Colon (tissue), 2 donors: ENCODE measurements around the gene PSMB8.
"Not testable (repeated sequence)": the region's sequence is repeated elsewhere in the genome, so short reads cannot be mapped to it uniquely, and the experiment has no call there.

ENCODE experiments used
- FAIRE-seq: peaks from 2 replicates; lab custom pipeline; 2012; peaks lifted over from hg19 to GRCh38; lab: Jason Lieb, UNC
- donor health status: control.
- donor health status: control.

PSMB8 gene

DNA sequence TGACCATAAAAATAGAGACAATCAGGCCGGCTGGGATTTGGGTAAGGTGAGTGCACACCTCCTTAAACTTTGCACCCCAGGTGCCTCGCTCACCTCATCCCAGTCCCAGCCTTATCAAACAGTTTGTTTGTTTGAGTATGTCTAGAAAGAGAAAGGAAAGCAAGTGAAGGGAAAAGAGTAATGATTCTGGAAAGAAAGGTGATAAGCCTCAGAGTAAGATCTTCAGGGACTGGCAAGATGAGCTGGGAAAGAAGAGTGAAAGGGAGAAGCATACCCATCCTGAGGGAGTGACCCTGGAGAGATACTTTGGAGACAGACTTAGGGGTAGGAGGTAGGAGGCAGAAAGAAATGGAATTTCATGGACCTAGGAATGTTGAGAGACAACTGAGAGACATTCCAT lies 7.0 kb downstream of the PSMB8 start:
- no peak for FAIRE-seq

DNA sequence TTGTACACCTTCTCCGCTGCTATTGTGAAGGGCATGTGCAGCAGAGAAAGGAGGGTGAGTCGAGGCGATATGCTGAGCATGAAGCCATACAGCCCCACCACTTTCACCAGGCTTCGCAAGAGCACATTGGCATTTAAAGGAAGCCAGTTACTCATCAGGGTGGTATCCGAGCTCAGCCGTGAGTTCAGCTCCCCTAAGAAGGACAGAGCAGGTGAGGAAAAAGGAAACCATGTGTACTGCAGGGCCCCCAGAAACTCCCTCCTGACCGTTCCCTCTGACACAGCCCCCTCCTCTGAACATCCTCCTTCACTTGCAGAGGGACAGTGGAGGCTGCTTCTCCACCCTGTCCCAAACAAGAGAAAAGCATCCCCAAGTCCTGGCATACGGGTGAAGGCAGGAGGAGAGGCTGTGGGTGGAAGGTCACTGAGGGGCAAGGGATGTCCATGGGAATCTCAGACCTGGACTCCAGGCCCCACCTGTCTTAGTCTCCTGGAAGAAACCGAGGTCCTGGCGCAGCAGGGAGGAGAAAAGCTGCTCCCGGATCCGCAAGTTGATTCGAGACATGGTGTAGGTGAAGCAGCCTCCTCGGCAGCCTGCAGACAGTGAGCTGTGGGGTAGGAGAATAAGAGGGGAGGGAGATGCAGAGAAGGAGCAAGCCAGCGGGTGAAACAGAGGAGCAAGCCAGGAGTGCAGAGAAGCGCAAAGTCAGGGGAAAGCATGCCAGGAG lies 8.5 kb downstream of the PSMB8 start:
- no peak for FAIRE-seq

DNA sequence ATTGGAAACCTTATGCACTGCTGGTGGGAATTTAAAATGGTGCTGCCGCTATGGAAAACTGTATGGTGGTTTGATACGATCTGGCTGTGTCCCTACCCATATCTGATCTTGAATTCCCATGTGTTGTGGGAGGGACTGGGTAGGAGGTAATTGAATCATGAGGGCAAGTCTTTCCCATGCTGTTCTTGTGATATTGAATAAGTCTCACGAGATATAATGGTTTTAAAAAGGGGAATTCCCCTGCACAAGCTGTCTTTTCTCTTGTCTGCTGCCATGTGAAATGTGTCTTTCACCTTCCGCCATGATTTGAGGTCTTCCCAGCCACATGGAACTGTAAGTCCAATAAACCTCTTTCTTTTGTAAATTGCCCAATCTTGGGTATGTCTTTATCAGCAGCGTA lies 10.2 kb downstream of the PSMB8 start:
- no peak for FAIRE-seq

DNA sequence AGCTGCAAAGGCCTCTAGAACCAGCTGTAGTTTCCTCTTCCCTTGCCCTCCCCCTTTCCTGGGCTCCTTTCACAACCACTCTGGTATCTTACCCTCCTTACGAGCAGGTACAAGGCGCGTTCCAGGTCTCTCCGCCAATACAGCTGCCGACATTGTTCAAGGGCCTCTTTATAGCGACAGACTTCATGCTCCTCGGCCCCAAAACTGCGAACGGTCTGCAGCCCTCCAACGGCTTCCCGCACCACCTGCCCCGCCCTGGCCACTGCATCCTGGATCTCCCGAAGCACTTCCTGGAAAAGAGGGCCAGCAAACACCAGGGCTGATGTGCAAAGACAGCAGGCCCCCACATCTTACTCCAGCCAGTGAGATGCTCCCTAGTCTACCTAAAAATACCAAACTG lies 11.3 kb downstream of the PSMB8 start:
- FAIRE-seq = no peak

DNA sequence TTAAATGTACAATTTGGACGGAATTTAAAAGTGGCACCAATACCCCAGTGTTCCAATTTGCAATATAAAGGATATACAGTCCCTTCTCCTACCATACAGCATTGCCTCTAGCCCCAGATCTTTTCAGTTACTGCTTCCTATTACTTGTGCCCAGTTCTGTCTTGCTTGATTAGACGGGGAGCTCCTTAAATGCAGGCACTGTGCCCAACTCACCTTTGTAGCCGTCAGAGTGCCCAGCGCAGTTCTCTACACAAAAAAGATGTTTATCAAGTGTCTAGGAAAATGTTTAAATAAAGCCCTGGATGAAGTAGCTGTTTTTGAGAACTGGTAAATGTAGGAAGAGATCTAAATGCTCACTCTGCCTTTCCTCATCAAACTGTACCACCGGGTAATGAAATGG lies 12.9 kb downstream of the PSMB8 start:
- FAIRE-seq = no peak

DNA sequence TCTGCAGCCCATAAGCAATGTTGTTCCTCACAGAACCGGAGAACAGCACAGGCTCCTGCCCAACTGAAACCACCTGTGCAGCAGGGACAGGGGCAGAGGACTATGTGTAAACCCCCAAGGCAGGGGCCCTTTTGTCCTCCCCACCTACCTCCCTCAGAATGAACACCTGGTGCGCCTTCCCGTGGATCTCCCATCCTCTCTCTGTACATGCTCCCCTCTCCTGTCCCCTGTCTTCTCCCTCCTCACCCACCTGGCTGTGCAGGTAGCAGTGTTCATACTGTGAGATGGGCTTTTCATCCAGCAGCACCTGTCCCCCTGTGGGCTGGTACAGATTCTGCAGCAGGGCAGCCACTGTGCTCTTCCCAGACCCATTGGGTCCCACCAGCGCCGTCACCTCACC lies 13.8 kb downstream of the PSMB8 start:
- FAIRE-seq = no peak

DNA sequence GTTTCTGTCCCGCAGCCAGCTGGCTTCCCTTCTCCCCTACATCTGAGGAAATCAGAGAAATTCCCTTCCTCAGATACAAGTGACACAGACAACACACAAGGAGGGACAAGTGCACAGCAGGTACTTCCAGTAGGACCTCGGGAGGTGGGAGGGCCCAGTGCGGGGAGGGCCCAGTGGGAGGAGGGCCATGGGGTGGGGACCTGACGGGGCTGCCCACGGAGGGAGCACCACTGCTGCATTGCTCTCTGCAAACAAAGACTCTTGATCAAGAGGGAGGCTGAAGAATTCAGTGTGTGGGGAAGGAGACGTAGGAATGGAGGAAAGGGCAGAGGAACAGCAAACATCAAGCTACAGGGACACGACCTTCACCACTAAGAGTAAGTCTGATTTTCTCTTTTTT lies 14.4 kb downstream of the PSMB8 start:
- no peak for FAIRE-seq

DNA sequence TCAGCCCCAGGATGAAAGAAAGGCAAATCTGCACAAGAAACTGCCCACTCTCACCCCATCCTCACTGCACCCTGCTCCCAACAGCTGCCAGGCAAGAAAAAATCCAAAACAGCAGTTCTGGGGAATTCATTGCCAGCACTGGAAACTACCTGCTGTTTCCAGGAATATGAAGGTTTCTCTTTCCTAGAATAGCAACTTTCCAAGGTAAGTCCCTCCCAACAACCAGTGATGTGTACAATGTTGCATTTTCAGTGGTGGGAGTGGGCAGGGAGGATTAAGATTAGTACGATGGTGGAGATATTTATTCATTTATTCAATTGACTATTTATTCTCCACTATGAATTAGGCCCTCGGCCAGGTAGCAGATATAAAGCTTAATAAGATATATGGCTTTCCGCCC lies 16.8 kb downstream of the PSMB8 start:
- no peak for FAIRE-seq

DNA sequence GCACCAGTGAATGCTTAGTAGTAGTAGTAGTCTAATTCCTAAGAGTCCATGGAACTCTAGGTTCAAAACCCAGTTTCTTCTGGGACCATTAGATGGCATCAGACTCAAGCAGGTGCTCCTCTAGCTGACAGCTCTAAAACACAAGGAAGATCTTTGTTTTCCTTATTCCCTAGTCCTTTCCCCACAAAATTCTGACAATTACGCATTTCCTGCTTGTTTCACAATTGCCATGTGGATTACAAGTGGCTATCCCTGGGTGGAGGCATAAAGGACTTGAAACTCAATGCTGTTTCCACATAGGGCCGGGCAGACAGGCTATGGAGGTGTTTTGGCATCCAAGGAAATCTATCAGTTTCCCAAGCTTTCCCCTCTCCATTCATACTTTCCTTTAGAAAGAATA lies 17.9 kb downstream of the PSMB8 start:
- FAIRE-seq = no peak

DNA sequence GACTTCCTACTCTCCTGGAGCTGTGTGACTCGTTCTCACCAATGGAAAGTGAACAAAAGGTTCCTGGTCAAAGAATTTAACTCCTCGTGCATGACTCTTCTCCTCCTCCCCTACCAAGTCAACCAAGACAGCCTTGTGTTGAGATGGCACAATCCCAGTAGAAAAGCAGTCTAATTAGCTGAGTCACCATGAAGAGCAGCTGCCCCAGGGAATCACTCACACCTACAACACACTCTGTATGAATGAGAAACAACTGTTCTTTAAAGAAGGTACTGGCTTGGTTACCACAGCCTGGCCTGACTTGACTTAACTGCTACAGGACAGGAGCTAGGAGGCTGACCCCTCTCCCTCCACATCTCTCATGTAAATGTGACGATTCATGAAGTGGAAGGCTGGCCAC lies 24.1 kb downstream of the PSMB8 start:
- FAIRE-seq = no peak

DNA sequence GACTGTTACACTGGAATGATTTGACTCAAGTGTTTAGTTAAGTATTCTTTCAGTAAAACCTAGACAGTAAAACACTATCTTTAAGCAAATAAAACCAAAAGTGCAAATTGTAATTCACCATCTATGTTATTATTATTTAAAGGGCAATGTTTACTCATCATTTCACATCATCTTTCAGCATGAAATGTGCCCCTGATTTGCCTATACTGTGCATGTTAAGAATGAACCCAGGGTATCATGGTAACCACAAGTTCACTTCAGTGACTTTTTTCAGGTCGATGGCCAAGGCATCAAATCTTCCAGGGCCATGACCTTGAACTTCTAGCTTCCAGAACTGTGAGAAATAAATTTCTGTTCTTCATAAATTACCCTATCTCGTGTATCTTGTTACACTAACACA lies 25.0 kb downstream of the PSMB8 start:
- FAIRE-seq = no peak

DNA sequence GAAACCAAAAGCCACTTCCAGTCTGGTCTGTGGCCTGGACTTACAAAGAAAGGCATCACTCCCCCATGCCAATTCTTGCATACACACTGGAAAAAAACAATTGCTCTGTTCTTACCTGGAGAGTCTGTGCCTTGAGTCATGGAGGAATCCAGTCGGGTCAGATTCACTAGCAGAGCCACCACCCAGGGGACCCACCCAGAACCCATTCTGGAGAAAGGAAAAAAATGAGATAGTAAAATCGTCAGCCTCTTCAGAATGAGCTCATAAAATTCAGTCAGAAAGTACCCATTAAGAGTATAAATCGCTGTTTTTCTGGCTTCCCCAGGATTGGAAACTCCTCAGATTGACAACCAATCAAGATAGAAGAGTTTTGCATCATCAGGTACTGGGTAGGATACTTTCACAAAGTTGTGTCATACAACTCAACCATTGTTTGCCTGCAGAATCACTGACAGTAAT lies 27.1 kb downstream of the PSMB8 start, which contains the start of gene HLA-DOB:
TSS of gene HLA-DOB (minus strand) at position 257 of the 459 bp plus-strand sequence. CDS start at position 206, 51 bp downstream.
- no peak for FAIRE-seq

DNA sequence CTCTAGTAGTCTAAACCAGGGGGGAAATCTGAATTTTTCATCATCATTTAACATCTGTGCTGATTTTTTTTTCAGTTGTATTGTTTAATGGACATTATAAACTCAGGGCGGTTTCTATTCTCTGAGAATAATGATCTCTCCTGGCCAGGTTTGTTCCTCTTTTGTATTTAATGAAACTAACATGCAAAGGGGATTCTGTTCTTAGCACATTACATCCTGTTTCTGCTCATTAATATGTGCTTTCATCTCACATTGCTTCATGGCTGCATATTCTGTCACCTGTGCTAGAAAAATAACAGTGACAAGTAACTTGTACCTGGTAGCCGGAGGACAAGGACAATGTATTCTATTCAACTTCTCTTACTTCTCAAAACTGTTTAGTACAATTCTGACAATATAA lies 27.9 kb downstream of the PSMB8 start:
- FAIRE-seq = no peak

DNA sequence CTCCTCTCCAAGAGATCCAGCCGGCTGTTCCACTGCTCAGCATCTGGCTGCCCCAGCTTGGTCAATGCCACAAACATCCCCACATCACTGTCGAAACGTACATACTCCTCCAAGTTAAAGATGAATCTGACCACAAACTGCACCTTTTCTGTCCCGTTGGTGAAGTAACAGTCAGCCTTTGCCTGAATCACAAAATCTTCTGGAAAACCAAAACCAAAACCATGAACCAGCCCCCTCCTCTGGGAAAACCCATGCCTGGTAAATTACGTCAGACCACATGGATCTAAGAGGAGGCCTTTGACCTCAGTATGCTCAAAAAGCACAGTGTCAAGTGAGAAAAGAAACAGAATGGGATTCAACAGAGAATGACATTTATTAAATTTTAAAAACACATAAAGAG lies 28.7 kb downstream of the PSMB8 start:
- no peak for FAIRE-seq

DNA sequence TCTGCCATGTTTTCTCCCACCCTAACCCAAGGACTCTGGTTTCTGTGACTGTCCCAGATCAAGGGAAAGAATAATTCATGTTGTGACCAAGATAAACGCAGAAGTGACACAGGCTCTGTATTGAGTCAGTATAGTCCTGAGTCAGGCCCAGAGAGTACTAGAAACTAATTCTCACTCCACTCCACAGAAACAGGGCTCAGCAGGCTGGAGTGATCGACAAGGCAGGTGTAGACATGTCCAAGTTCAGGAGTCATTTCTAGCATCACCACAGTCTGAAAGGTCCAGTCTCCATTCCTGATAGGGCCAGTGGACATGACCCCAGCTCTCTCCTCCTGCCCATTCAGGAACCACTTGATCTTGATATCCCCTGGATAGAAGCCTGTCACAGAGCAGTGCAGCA lies 29.7 kb downstream of the PSMB8 start:
- no peak for FAIRE-seq

DNA sequence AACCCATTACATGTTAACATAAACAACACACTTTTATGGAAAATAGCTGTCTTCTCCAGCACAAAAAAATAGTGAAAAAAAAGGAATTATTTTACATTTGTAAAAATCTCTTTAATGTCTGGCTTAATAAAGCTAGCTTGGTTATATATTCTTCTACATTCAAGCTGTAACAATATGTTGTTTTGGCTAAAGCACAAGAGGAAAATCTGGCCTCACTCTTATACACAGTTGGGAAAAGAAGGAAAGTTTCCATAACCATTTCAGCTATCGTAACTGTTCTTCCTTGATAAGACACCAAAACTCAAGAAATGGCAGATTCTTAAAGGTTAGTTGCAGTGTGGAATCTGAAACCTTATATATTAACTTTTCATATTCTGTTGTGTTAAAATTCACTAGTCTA lies 34.7 kb downstream of the PSMB8 start:
- no peak for FAIRE-seq

DNA sequence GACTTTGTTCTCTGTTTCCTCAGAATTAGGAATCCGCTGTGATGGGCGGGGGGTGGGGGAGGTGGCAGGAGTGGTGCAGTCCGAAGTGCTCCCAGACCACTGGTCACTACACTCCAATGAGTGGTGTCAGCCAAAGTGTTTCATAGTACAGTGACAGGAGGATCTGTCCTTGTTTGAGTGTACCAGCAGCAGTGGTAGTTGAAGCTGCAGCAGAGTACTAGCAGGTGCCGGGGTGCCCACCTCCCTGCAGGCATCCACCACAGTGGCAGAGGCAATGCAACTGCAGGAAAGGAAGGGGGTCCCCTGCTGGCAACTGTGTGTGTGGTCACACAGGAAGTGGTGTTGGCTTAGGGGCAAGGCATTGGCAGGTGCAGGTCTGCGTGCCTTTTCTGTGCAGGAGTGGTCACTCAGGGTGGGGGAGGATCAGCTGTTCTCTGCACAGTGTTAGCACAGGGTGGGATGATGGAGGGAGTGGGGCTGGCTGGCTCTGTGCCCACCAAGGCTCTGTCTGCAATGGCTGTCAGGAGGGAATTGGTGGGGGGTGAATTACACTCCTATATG lies 36.7 kb downstream of the PSMB8 start:
- FAIRE-seq = no peak

DNA sequence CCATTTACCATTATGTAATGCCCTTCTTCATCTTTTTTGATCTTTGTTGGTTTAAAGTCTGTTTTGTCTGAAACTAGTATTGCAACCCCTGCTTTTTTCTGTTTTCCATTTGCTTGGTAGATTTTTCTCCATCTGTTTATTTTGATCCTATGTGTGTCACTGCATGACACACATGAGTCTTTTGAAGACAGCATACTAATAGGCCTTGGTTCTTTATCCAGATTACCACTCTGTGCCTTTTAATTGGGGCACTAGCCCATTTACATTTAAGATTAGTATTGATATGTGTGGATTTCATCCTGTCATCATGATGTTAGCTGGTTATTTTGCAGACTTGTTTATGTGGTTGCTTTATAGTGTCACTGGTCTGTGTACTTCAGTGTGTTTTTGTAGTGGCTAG lies 38.4 kb downstream of the PSMB8 start:
- not testable (repeated sequence) for FAIRE-seq

DNA sequence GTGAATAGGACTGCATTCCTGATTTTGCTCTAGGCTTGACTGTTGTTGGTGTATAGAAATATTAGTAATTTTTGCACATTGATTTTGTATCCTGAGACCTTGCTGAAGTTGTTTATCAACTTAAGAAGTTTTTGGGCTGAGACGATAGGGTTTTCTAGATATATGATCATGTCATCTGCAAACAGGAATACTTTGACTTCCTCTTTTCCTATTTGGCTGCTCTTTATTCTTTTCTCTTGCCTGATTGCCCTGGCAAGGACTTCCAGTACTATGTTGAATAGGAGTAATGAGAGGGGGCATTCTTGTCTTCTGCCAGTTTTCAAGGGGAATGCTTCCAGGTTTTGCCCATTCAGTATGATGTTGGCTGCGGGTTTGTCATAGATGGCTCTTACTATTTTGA lies 40.4 kb downstream of the PSMB8 start:
- no peak for FAIRE-seq

DNA sequence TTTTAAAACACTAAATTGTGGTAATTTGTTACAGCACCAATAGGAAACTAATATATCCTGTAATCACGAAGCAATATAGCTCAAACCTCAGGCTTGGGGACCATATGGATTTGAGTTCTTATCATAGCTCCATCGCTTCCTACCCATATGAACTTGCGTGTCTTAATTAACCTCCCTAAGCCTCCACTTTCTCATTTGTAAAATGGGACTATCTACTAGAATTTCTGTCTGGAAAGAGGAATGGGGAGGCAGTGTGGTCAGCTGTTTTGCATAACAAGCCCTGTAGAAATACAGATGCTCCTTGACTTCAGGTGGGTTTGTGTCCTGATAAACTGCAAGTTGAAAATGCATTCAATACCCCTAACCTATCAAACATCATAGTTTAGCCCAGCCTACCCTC lies 44.1 kb downstream of the PSMB8 start:
- FAIRE-seq = no peak

DNA sequence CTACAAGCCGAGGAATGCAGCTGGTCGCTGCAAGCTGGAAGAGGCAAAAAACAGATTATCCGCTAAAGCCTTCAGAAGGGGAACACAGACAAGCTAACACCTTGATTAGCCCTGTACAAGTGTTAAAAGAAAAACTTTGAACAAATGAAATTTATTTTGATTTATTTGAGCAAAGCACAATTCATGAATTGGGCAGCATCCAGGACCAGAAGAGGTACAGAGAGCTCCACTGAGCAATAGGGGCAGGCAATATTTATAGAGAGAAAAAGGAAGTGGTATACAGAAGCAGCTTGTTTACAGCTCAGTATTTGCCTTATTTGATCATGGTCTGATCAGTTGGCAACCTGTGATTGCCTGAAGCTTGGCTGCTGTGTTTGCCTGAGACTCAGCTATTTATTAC lies 44.7 kb downstream of the PSMB8 start:
- no peak for FAIRE-seq

DNA sequence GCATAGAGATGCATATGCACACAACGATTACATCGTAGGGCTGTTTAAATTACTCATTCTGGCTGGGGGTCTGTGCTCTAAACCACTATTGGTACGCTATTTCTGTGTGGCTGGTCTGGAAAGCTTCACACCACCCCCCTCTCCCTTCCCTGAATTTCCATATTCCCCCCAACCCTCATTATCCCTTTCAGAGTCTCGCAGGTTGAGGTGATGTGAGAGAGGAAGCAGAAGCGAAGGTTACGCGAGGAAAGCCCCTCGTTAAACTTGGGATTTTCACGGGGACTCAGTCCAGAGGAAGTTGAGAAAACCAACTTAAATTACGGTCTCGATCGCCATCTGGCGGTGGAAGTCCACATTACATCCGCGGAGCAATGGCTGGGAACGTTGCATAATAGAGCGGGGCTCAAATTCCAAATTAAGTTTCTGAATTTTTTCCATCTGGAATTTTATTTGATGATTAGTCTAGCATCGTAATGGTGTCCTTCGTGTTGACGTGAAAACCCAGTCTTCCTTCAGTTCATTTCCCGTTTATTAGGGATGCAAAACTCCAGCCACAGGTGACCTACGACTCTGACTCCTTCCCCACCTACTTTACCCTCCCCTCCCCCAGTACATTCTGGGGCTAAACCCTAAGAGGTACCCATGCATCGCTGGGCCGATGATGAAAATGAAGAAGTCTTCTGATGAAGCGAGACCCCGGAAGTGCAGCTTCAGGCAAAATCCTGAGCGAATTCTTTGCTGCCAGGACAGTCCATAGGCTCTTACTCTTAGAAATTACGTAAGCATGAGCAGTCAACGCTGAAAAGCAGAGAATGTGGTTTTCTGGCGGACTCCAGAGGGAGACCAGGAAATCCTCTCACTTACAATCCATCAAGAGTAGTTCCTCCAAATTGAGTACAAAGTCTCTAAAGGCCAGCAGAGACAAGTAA lies 46.7 kb downstream of the PSMB8 start:
- FAIRE-seq = peak; percentile 77

DNA sequence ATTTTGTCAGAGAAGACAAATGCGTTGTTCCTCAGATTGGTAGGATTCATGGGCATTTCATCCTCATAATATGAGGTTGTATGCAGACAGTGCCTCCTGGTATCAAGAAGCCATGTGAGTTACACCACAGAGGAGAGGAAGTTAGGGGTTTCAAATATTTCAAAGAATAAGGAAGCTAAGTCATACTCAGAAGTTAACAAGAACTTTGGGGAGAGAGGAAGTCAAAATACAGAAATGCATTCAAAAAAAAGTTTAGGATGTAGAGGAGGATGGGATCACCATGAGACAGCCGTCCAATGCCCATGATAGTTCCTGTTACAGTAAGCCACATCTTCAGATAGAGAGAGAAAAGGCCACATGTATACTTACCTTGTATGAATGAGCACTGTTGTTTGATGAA lies 49.3 kb downstream of the PSMB8 start:
- no peak for FAIRE-seq
